GM10248 (cell line): ENCODE data around the gene ZBTB17.
A peak's percentile ranks its signal among the peaks of the same experiment; 100 is the strongest.

Experiments used
- CTCF ChIA-PET: fragments of 300-600 bp; sonication (Branson Sonifier 250); formaldehyde crosslinking; extraction: SDS; loops from one replicate; lab custom pipeline; 2021; ENCODE audit warnings: antibody characterized with exemption; lab: Yijun Ruan, JAX
- POLR2A ChIA-PET: fragments of 350-650 bp; sonication (Branson Sonifier 250); formaldehyde crosslinking; extraction: SDS; loops from one replicate; lab custom pipeline; 2020; ENCODE audit warnings: antibody characterized with exemption; lab: Yijun Ruan, JAX
- DNase-seq: peaks from one replicate; pipeline ENCODE4 v3.0.0; 2012; ENCODE audit errors: extremely low spot score
- TF ChIP-seq, protein P1 (sequence below): IDR thresholded peaks from 2 replicates; pipeline ENCODE4 v1.5.1; 2012; ENCODE audit warnings: mild to moderate bottlenecking, low read depth; ENCODE audit errors: extremely low read depth, missing control alignments, control extremely low read depth

ZBTB17 gene

DNA sequence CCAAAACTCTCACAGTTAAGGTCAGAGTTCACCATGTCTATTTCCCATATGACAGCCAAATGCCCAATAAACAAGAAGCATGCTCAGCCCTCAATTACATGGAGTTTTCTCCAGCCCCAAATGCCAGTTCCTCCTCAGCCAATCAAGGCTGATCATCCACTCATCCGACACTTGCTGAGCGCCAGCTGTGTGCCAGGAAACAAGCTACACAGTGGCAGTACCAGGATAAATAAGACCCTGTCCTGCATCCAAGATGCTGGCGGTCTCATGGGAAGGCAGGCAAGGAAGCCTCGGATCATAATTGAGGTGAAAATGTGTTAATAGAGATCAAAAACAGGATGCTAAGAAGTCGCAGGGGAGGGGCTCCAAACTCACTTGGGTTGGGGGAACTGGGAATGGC is 7.7 kb downstream of the ZBTB17 start:
- ChIA-PET POLR2A (no interaction called here), CTCF (interaction anchor here (1.0 kb wide), 1 partner anchor 16 kb away, joined by 4 read pairs; no protein-coding TSS in a partner anchor)
- TF ChIP-seq, protein P1, sequence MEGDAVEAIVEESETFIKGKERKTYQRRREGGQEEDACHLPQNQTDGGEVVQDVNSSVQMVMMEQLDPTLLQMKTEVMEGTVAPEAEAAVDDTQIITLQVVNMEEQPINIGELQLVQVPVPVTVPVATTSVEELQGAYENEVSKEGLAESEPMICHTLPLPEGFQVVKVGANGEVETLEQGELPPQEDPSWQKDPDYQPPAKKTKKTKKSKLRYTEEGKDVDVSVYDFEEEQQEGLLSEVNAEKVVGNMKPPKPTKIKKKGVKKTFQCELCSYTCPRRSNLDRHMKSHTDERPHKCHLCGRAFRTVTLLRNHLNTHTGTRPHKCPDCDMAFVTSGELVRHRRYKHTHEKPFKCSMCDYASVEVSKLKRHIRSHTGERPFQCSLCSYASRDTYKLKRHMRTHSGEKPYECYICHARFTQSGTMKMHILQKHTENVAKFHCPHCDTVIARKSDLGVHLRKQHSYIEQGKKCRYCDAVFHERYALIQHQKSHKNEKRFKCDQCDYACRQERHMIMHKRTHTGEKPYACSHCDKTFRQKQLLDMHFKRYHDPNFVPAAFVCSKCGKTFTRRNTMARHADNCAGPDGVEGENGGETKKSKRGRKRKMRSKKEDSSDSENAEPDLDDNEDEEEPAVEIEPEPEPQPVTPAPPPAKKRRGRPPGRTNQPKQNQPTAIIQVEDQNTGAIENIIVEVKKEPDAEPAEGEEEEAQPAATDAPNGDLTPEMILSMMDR = no peak
- DNase-seq = no peak

DNA sequence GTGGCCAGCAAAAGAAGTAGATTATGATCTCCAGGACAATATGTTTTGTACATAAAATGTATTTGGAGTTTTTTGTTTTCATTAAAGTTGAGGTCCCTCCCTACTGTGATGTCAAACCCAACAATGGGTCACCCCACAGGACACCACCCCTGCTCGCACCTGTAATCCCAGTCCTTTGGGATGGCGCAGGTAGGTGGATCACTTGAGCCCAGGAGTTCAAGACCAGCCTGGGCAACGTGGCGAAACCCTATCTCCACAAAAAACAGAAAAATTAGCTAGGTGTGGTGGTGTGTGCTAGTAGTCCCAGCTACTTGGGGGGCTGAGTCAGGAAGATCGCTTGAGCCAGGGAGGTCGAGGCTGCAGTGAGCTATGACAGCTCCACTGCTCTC is 9.0 kb downstream of the ZBTB17 start:
- CTCF ChIA-PET = no interaction called here
- POLR2A ChIA-PET = interaction anchor here (1.3 kb wide), 1 partner anchor 17 kb away, joined by 6 read pairs; no protein-coding TSS in a partner anchor
- TF ChIP-seq, protein P1 = no peak
- no peak for DNase-seq

DNA sequence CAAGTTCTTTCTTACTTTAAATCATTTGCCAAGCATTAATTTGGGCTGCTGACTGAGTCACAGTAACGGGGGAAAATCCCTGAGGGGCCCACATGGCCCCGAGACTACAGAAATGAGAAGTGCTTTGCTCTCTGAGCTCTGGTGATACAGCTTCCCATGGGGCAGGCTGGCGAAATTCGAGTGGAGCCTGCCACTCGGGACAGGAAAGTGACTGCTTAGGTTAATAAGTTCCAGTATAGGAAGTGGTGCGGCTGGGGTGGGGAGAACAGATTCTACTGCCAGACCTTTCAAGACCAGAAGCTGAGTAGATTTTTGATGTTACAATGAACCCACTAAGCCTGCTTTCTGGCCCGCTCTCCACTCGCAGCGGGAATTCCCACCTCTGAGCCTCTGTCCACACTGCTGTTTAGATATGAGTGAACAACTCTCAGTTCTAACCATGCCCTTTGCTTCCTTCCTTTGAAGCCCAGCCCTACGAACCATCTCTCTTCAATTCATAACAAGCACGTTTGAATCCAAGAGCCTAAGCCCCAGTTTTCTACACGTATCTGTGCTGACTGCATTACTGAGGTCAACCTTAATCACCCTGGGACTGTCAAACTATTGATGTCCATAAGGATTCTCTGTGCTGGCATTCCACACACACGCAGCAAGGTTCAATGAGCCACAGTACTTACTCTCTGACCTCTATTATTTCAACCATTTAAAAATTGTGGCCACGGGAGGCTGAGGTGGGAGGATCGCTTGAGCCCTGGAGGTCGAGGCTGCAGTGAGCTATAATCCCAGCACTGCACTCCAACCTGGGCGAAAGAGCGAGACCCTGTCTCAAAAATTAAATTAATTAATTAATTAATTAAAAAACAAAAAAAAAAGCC is 9.6 kb downstream of the ZBTB17 start:
- ChIA-PET CTCF (interaction anchor here (1.1 to 1.2 kb wide), 2 partner anchors 9 to 117 kb away, joined by 3 to 7 read pairs; partner anchors contain the start of gene ZBTB17), POLR2A (interaction anchor here (1.2 to 1.3 kb wide), 2 partner anchors 9 to 17 kb away, joined by 6 to 8 read pairs; partner anchors contain the start of gene ZBTB17)
- TF ChIP-seq, protein P1 = no peak
- DNase-seq = peak; percentile 83

- TF ChIP-seq, protein P1 = no peak
- ChIA-PET CTCF (interaction anchor here (0.6 to 1.4 kb wide), 6 partner anchors 10 to 173 kb away, joined by 3 to 7 read pairs (median 3); partner anchors contain the start of gene ZBTB17), POLR2A (interaction anchor here (1.2 to 1.3 kb wide), 2 partner anchors 10 to 16 kb away, joined by 6 to 8 read pairs; partner anchors contain the start of gene ZBTB17)
- DNase-seq = peak; percentile 29
These were observed 10.6 kb downstream of the ZBTB17 start for GRCh38 chr1:15965228-15965767.

DNA sequence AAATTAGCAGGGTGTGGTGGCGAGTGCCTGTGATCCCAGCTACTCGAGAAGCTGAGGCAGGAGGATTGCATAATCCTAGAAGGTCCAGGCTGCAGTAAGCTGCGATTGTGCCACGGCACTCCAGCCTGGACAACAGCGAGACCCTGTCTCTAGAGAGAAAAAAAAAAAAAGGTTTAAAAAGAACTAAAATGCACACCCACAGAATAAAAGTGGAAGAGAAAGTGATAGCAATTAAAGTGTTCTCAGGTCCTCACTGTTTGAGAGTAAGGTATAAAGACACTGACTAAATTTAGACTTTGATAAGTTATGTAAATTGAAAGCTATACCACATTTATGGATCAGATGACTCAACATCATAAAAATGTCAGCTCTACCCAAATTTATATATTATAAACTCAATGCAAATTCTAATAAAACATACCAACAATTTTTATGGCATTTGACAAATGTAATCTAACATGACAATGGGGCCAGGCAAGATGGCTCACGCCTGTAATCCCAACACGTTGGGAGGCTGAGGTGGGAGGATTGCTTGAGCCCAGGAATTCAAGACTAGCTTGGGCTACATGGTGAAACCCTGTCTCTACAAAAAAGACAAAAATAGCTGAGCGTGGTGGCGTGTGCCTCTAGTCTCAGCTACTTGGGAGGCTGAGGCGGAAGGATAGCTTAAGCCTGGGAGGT is 11.8 kb downstream of the ZBTB17 start:
- peak; percentile 67 for DNase-seq
- POLR2A ChIA-PET = interaction anchor here (0.7 to 1.0 kb wide), 2 partner anchors 11 to 278 kb away, joined by 4 to 6 read pairs; no protein-coding TSS in a partner anchor
- CTCF ChIA-PET = interaction anchor here (1.1 to 1.4 kb wide), 5 partner anchors 8 to 172 kb away, joined by 3 to 7 read pairs (median 4); no protein-coding TSS in a partner anchor
- TF ChIP-seq, protein P1 = no peak
